Measurements from ENCODE around the gene HMGCS2. TPM values are rescaled to one million over a fixed set of nuclear protein-coding genes. Genes with fewer than 3 reads are reported as not detected.

HMGCS2 gene
- total RNA-seq, 1 donor from 2014 or later: not detected

DNA sequence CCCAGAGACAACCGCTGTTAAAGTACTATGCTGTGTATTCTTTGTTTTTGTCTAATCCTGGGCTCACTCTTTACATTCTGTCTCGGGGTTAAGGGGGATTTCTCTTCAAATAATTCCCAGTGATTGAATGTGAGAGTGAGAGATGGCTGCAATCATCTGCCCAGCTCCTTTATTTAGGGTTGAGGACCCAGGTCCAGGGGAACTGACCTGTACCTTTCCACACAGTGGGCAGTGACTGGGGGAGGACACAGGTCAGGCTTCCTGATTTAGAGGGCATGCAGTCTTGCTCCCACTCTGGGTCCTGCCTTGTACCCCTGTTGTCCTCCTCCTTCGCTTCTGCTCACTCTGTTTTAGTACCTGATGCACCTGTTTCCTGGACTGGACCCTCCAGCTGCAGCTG lies 35.0 kb downstream of the HMGCS2 start:
- Histone ChIP-seq H3K4me3 (no peak overlapping the region), H3K27ac (no peak overlapping the region), H3K9me3 (ENCODE audit: low read depth) (no peaks in the 10 kb centered on the region), H3K27me3 (no peaks in the 10 kb centered on the region), H3K4me1 (no peaks in the 10 kb centered on the region), H3K9ac (no peak overlapping the region), H2AFZ (replicated peaks) (no peak overlapping the region), H3K36me3 (peaks cover 5% of the 10 kb centered on the region), H4K20me1 (ENCODE audit: low read depth) (peaks cover 16% of the 10 kb centered on the region), H3F3A (ENCODE audit: low read depth) (no peaks in the 10 kb centered on the region), H3K79me2 (ENCODE audit: low read depth) (no peaks in the 10 kb centered on the region), H3K4me2 (no peak overlapping the region)
- peaks cover 38% of the 10 kb centered on the region for H3K36me3 Mint-ChIP-seq
- H3K27ac Mint-ChIP-seq: no peak overlapping the region
- H3K27me3 Mint-ChIP-seq (ENCODE audit: insufficient read depth, low read depth): peaks cover 2% of the 10 kb centered on the region
- H3K9me3 Mint-ChIP-seq: no peaks in the 10 kb centered on the region
- no peak for TF ChIP-seq EZH2 (IDR thresholded peaks at IDR 0.05)
- no peak for TF ChIP-seq CTCF (IDR thresholded peaks at IDR 0.05)
- TF ChIP-seq EZH2phosphoT487 (IDR thresholded peaks at IDR 0.05): no peak
- DNase-seq (ENCODE audit: low spot score): no peak
- peaks cover 12% of the 10 kb centered on the region for H3K4me1 Mint-ChIP-seq
- H3K4me3 Mint-ChIP-seq: no peak overlapping the region

- H3K9me3 Mint-ChIP-seq: no peaks in the 10 kb centered on the region
- peaks cover 24% of the 10 kb centered on the region for H4K20me1 ChIP-seq (ENCODE audit: low read depth)
- TF ChIP-seq EZH2phosphoT487 (IDR thresholded peaks at IDR 0.05) (no peak), EZH2 (IDR thresholded peaks at IDR 0.05) (no peak), CTCF (IDR thresholded peaks at IDR 0.05) (no peak)
- no peaks in the 10 kb centered on the region for H3K9me3 ChIP-seq (ENCODE audit: low read depth)
- H3K36me3 ChIP-seq: peaks cover 10% of the 10 kb centered on the region
- H3K4me3 Mint-ChIP-seq: no peak overlapping the region
- H3K4me2 ChIP-seq: no peak overlapping the region
- peaks cover 2% of the 10 kb centered on the region for H3K27me3 Mint-ChIP-seq (ENCODE audit: insufficient read depth, low read depth)
- no peaks in the 10 kb centered on the region for H3K79me2 ChIP-seq (ENCODE audit: low read depth)
- H3K27ac Mint-ChIP-seq: no peak overlapping the region
- no peaks in the 10 kb centered on the region for H3K27me3 ChIP-seq
- no peak for DNase-seq (ENCODE audit: low spot score)
- H3K27ac ChIP-seq: no peak overlapping the region
- H3K9ac ChIP-seq: no peak overlapping the region
- no peak overlapping the region for H3K4me3 ChIP-seq
- no peaks in the 10 kb centered on the region for H3K4me1 ChIP-seq
- no peaks in the 10 kb centered on the region for H3F3A ChIP-seq (ENCODE audit: low read depth)
- H2AFZ ChIP-seq (replicated peaks): no peak overlapping the region
- peaks cover 10% of the 10 kb centered on the region for H3K4me1 Mint-ChIP-seq
- peaks cover 43% of the 10 kb centered on the region for H3K36me3 Mint-ChIP-seq
Measured at GRCh38 chr1:119732465-119733168, 36.1 kb downstream of the HMGCS2 start.

DNA sequence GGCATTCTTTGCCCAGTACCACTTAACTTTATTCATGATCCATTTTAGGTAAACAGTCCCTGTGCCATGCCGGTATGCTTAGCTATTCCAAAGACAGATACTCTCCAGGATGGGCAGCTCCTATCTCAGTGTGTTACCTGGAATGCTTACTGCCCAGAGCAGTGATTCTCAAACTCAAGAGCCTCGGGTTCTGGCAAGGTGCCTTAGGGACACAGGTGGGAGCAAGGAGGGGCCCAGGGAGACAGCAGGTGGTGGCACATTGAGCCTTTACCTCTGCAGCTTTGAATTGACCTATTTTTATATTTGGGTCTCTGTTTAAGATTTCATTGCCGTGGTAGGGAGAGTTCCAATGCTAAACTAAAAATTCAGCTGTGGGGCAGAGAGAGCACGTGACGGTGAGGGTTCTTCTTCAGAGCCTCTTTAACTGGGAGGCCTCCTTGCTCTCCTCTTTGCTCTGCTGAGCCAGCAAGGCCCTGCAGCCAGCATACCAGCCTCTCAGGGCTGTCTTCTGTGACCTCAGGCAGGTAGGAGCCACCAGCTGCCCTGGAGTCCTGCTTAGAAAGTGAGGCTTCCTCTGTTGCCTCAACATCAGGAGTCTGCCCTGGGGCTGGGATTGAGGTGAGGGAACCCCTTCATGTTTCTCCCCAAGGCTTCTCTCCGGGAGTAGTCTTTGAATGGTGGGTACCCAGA lies 36.8 kb downstream of the HMGCS2 start:
- Histone ChIP-seq H3K27me3 (no peaks in the 10 kb centered on the region), H3K4me1 (no peaks in the 10 kb centered on the region), H4K20me1 (ENCODE audit: low read depth) (peaks cover 24% of the 10 kb centered on the region), H3K4me2 (no peak overlapping the region), H3K79me2 (ENCODE audit: low read depth) (no peaks in the 10 kb centered on the region), H3K9ac (no peak overlapping the region), H3K9me3 (ENCODE audit: low read depth) (no peaks in the 10 kb centered on the region), H2AFZ (replicated peaks) (no peak overlapping the region), H3K36me3 (peaks cover 10% of the 10 kb centered on the region), H3K4me3 (no peak overlapping the region), H3F3A (ENCODE audit: low read depth) (no peaks in the 10 kb centered on the region), H3K27ac (no peak overlapping the region)
- Mint-ChIP-seq H3K27ac (no peak overlapping the region), H3K36me3 (peaks cover 44% of the 10 kb centered on the region), H3K9me3 (no peaks in the 10 kb centered on the region), H3K27me3 (ENCODE audit: insufficient read depth, low read depth) (peaks cover 5% of the 10 kb centered on the region), H3K4me3 (no peak overlapping the region), H3K4me1 (peaks cover 11% of the 10 kb centered on the region)
- DNase-seq (ENCODE audit: low spot score): no peak
- TF ChIP-seq CTCF (IDR thresholded peaks at IDR 0.05) (no peak), EZH2phosphoT487 (IDR thresholded peaks at IDR 0.05) (no peak)
